Calu3 (cell line): ENCODE data around the gene TMSB4X. TPM values are rescaled to one million over a fixed set of nuclear protein-coding genes. Genes with fewer than 3 reads are reported as not detected.

ENCODE experiments used
- Bru-seq: library from RNA; stranded (reverse); fragments of 400-500 nt; gene quantifications from one replicate; lab custom pipeline; 2021; lab: Mats Ljungman, UMichigan
- BruChase-seq, 2 experiments: library from RNA; stranded (reverse); fragments of 400-500 nt; gene quantifications; one replicate each; lab custom pipeline; 2021; lab: Mats Ljungman, UMichigan
- BruUV-seq: library from RNA; stranded (reverse); fragments of 400-500 nt; replicated peaks from 2 replicates; lab custom pipeline; 2021; lab: Mats Ljungman, UMichigan
- CTCF ChIA-PET: fragments of 300-600 bp; sonication (Branson Sonifier 250); formaldehyde crosslinking; loops from one replicate; lab custom pipeline; 2022; ENCODE audit warnings: antibody characterized with exemption; lab: Charles Lee
- DNase-seq: peaks from one replicate; pipeline ENCODE4 v3.0.0; 2022
- H3K27ac Mint-ChIP-seq: one replicate; pipeline ENCODE4 v1.8.0; 2022; ENCODE audit warnings: mixed read lengths; ENCODE audit not compliant: unreplicated experiment
- H3K27me3 Mint-ChIP-seq: one replicate; pipeline ENCODE4 v1.8.0; 2022; ENCODE audit warnings: mixed read lengths; ENCODE audit not compliant: unreplicated experiment
- H3K36me3 Mint-ChIP-seq: one replicate; pipeline ENCODE4 v1.8.0; 2022; ENCODE audit warnings: mild to moderate bottlenecking, moderate library complexity, mixed read lengths; ENCODE audit not compliant: insufficient read depth, unreplicated experiment
- H3K4me1 Mint-ChIP-seq: one replicate; pipeline ENCODE4 v1.8.0; 2022; ENCODE audit warnings: mild to moderate bottlenecking, low read depth, mixed read lengths; ENCODE audit not compliant: unreplicated experiment
- H3K4me3 Mint-ChIP-seq: one replicate; pipeline ENCODE4 v1.8.0; 2022; ENCODE audit warnings: mild to moderate bottlenecking, low read depth, moderate library complexity, mixed read lengths; ENCODE audit not compliant: unreplicated experiment
- H3K9me3 Mint-ChIP-seq: one replicate; pipeline ENCODE4 v1.8.0; 2022; ENCODE audit warnings: low read depth, mixed read lengths; ENCODE audit not compliant: unreplicated experiment
- CTCF ChIP-seq: fragments of 200-600 bp; IDR thresholded peaks from one replicate; pipeline ENCODE4 v1.8.0; 2022; ENCODE audit warnings: antibody characterized with exemption; ENCODE audit not compliant: unreplicated experiment
- intact Hi-C: fragments of 100-400 bp; cut with micrococcal nuclease; formaldehyde crosslinking; loops from one replicate; pipeline ENCODE4 v1.10.0; 2022; ENCODE audit not compliant: unreplicated experiment
- long read RNA-seq: library from polyadenylated mRNA; stranded (forward); transcript quantifications from one replicate; pipeline ENCODE4 v2.0.0, GENCODE V29; 2022
- total RNA-seq: library from RNA; stranded (reverse); gene quantifications from 2 replicates; pipeline ENCODE4 v1.2.3, GENCODE V29; 2022

The TMSB4X gene
- total RNA-seq (5,274 and 5,368 TPM in 2 replicates), Bru-seq, nascent RNA (percentile 100 among the genes with signal in this experiment), BruChase-seq, experiment 1, labeled RNA remaining after a 6-hour chase (percentile 100 among the genes with signal in this experiment), BruChase-seq, experiment 2, labeled RNA remaining after a 2-hour chase (percentile 100 among the genes with signal in this experiment)
- long read RNA-seq, transcript TMSB4X-204 (3 exons, 628 nt): major isoform, 8,306 of 9,017 reads
- long read RNA-seq, transcript TMSB4X-203 (2 exons, 1,702 nt): minor isoform, 52 of 9,017 reads
- long read RNA-seq, partial matches to known transcripts: 4 of 9,017 reads
- long read RNA-seq, other reads (novel, unspliced or antisense): 653 of 9,017 reads

GRCh38 chrX:12974796-12975669, at the start of gene TMSB4X:
TSS of gene TMSB4X (plus strand) at chrX:12975110.
- Mint-ChIP-seq H3K4me1 (peaks cover 59% of the 10 kb centered on the region), H3K36me3 (peaks cover 93% of the 10 kb centered on the region), H3K27ac (peak within 1 kb of the TSS; percentile 99), H3K27me3 (no peaks in the 10 kb centered on the region), H3K4me3 (peak within 1 kb of the TSS; percentile 85), H3K9me3 (no peaks in the 10 kb centered on the region)
- intact Hi-C loops: loop anchor here (10.0 kb wide), 1 partner anchor 310 kb away; no protein-coding TSS in a partner anchor
- BruUV-seq: TSS peak; percentile 71
- CTCF ChIA-PET: interaction anchor here (0.5 to 3.1 kb wide), 2 partner anchors 25 to 29 kb away, joined by 3 to 19 read pairs; no protein-coding TSS in a partner anchor
- DNase-seq: peak; percentile 90
- TF ChIP-seq CTCF: no peak

- TF ChIP-seq CTCF: no peak
- no peaks in the 10 kb centered on the region for H3K4me1 Mint-ChIP-seq
- BruUV-seq: no TSS peak
- no peak overlapping the region for H3K4me3 Mint-ChIP-seq
- H3K27ac Mint-ChIP-seq: no peak overlapping the region
- DNase-seq: no peak
- CTCF ChIA-PET: interaction anchor here (0.7 kb wide), 1 partner anchor 713 kb away, joined by 3 read pairs; no protein-coding TSS in a partner anchor
- no peaks in the 10 kb centered on the region for H3K27me3 Mint-ChIP-seq
- intact Hi-C loops: no loop called here
- peaks cover 2% of the 10 kb centered on the region for H3K9me3 Mint-ChIP-seq
- H3K36me3 Mint-ChIP-seq: no peaks in the 10 kb centered on the region
These were observed 45.2 kb upstream of the TMSB4X start for GRCh38 chrX:12929701-12930100.

- BruUV-seq: no TSS peak
- no peaks in the 10 kb centered on the region for H3K27me3 Mint-ChIP-seq
- TF ChIP-seq CTCF: no peak
- H3K4me3 Mint-ChIP-seq: no peak overlapping the region
- DNase-seq: no peak
- peaks cover 2% of the 10 kb centered on the region for H3K9me3 Mint-ChIP-seq
- no peak overlapping the region for H3K27ac Mint-ChIP-seq
- H3K36me3 Mint-ChIP-seq: no peaks in the 10 kb centered on the region
- CTCF ChIA-PET: interaction anchor here (0.7 kb wide), 1 partner anchor 714 kb away, joined by 3 read pairs; no protein-coding TSS in a partner anchor
- H3K4me1 Mint-ChIP-seq: no peaks in the 10 kb centered on the region
- intact Hi-C loops: no loop called here
These were observed 44.8 kb upstream of the TMSB4X start for GRCh38 chrX:12930150-12930549.

- Mint-ChIP-seq H3K36me3 (no peaks in the 10 kb centered on the region), H3K27me3 (no peaks in the 10 kb centered on the region), H3K4me3 (no peak overlapping the region), H3K27ac (no peak overlapping the region), H3K4me1 (no peaks in the 10 kb centered on the region), H3K9me3 (peaks cover 2% of the 10 kb centered on the region)
- no TSS peak for BruUV-seq
- intact Hi-C loops: no loop called here
- TF ChIP-seq CTCF: no peak
- DNase-seq: no peak
- CTCF ChIA-PET: no interaction called here
These were observed 42.7 kb upstream of the TMSB4X start for GRCh38 chrX:12932244-12932643.
